ENCODE results near the gene MTHFD1. TPM values are rescaled to one million over a fixed set of nuclear protein-coding genes. Genes with fewer than 3 reads are reported as not detected.
A peak's percentile ranks its signal among the peaks of the same experiment; 100 is the strongest.

Gene MTHFD1
- polyA plus RNA-seq, 1 donor = 61.9 TPM

GRCh38 chr14:64444984-64445845 is 57.1 kb downstream of the MTHFD1 start:
- no peak overlapping the region for H3K4me3 ChIP-seq (ENCODE audit: low read length)
- peak overlapping the region; percentile 10 for H3K27ac ChIP-seq (ENCODE audit: low read length)
- DNase-seq = no peak
- H3K9me3 ChIP-seq (ENCODE audit: control insufficient read depth, low read depth, low read length) = no peaks in the 10 kb centered on the region
- H3K36me3 ChIP-seq (ENCODE audit: control insufficient read depth, insufficient read depth, low read length) = peaks cover 49% of the 10 kb centered on the region
- H3K4me1 ChIP-seq (ENCODE audit: control insufficient read depth, insufficient read depth, low read length) = no peaks in the 10 kb centered on the region
- WGBS (ENCODE audit: insufficient coverage, low lambda C conversion rate) = 86% methylated on average over 1 of the region's 7 CpGs
- H3K27me3 ChIP-seq (ENCODE audit: control insufficient read depth, insufficient read depth, low read length) = no peaks in the 10 kb centered on the region

GRCh38 chr14:64447876-64448670 is 59.9 kb downstream of the MTHFD1 start:
- Histone ChIP-seq H3K27ac (ENCODE audit: low read length) (no peak overlapping the region), H3K9me3 (ENCODE audit: control insufficient read depth, low read depth, low read length) (no peaks in the 10 kb centered on the region), H3K36me3 (ENCODE audit: control insufficient read depth, insufficient read depth, low read length) (peaks cover 40% of the 10 kb centered on the region), H3K4me1 (ENCODE audit: control insufficient read depth, insufficient read depth, low read length) (no peaks in the 10 kb centered on the region), H3K27me3 (ENCODE audit: control insufficient read depth, insufficient read depth, low read length) (no peaks in the 10 kb centered on the region), H3K4me3 (ENCODE audit: low read length) (no peak overlapping the region)
- WGBS (ENCODE audit: insufficient coverage, low lambda C conversion rate) = 100% methylated on average over 1 of the region's 5 CpGs
- DNase-seq = no peak

- no peaks in the 10 kb centered on the region for H3K9me3 ChIP-seq (ENCODE audit: control insufficient read depth, low read depth, low read length)
- no peaks in the 10 kb centered on the region for H3K27me3 ChIP-seq (ENCODE audit: control insufficient read depth, insufficient read depth, low read length)
- H3K36me3 ChIP-seq (ENCODE audit: control insufficient read depth, insufficient read depth, low read length) = peaks cover 41% of the 10 kb centered on the region
- WGBS (ENCODE audit: insufficient coverage, low lambda C conversion rate) = no CpG with 5 or more reads among the region's 2 CpGs
- no peak overlapping the region for H3K4me3 ChIP-seq (ENCODE audit: low read length)
- no peak for DNase-seq
- H3K4me1 ChIP-seq (ENCODE audit: control insufficient read depth, insufficient read depth, low read length) = no peaks in the 10 kb centered on the region
- no peak overlapping the region for H3K27ac ChIP-seq (ENCODE audit: low read length)
These were observed 62.1 kb downstream of the MTHFD1 start for GRCh38 chr14:64450255-64450654.

- H3K4me1 ChIP-seq (ENCODE audit: control insufficient read depth, insufficient read depth, low read length) = no peaks in the 10 kb centered on the region
- H3K9me3 ChIP-seq (ENCODE audit: control insufficient read depth, low read depth, low read length) = no peaks in the 10 kb centered on the region
- no peak for DNase-seq
- no peak overlapping the region for H3K27ac ChIP-seq (ENCODE audit: low read length)
- WGBS (ENCODE audit: insufficient coverage, low lambda C conversion rate) = no CpG with 5 or more reads among the region's 10 CpGs
- H3K36me3 ChIP-seq (ENCODE audit: control insufficient read depth, insufficient read depth, low read length) = peaks cover 37% of the 10 kb centered on the region
- H3K4me3 ChIP-seq (ENCODE audit: low read length) = no peak overlapping the region
- H3K27me3 ChIP-seq (ENCODE audit: control insufficient read depth, insufficient read depth, low read length) = no peaks in the 10 kb centered on the region
These were observed 66.5 kb downstream of the MTHFD1 start for GRCh38 chr14:64454671-64455070.

- Histone ChIP-seq H3K4me3 (ENCODE audit: low read length) (no peak overlapping the region), H3K27ac (ENCODE audit: low read length) (no peak overlapping the region), H3K9me3 (ENCODE audit: control insufficient read depth, low read depth, low read length) (no peaks in the 10 kb centered on the region), H3K36me3 (ENCODE audit: control insufficient read depth, insufficient read depth, low read length) (peaks cover 20% of the 10 kb centered on the region), H3K27me3 (ENCODE audit: control insufficient read depth, insufficient read depth, low read length) (no peaks in the 10 kb centered on the region), H3K4me1 (ENCODE audit: control insufficient read depth, insufficient read depth, low read length) (peaks cover 5% of the 10 kb centered on the region)
- no CpG with 5 or more reads among the region's 4 CpGs for WGBS (ENCODE audit: insufficient coverage, low lambda C conversion rate)
- DNase-seq = no peak
These were observed 71.4 kb downstream of the MTHFD1 start for GRCh38 chr14:64459405-64460136.

GRCh38 chr14:64461221-64461620 is 73.1 kb downstream of the MTHFD1 start:
- H3K27ac ChIP-seq (ENCODE audit: low read length) = no peak overlapping the region
- H3K9me3 ChIP-seq (ENCODE audit: control insufficient read depth, low read depth, low read length) = no peaks in the 10 kb centered on the region
- H3K27me3 ChIP-seq (ENCODE audit: control insufficient read depth, insufficient read depth, low read length) = no peaks in the 10 kb centered on the region
- H3K36me3 ChIP-seq (ENCODE audit: control insufficient read depth, insufficient read depth, low read length) = peaks cover 8% of the 10 kb centered on the region
- peaks cover 7% of the 10 kb centered on the region for H3K4me1 ChIP-seq (ENCODE audit: control insufficient read depth, insufficient read depth, low read length)
- H3K4me3 ChIP-seq (ENCODE audit: low read length) = no peak overlapping the region
- no peak for DNase-seq
- no CpG with 5 or more reads among the region's 3 CpGs for WGBS (ENCODE audit: insufficient coverage, low lambda C conversion rate)

- H3K4me1 ChIP-seq (ENCODE audit: control insufficient read depth, insufficient read depth, low read length) = peaks cover 13% of the 10 kb centered on the region
- no peaks in the 10 kb centered on the region for H3K27me3 ChIP-seq (ENCODE audit: control insufficient read depth, insufficient read depth, low read length)
- H3K4me3 ChIP-seq (ENCODE audit: low read length) = no peak overlapping the region
- H3K27ac ChIP-seq (ENCODE audit: low read length) = no peak overlapping the region
- WGBS (ENCODE audit: insufficient coverage, low lambda C conversion rate) = no CpG with 5 or more reads among the region's 2 CpGs
- no peaks in the 10 kb centered on the region for H3K9me3 ChIP-seq (ENCODE audit: control insufficient read depth, low read depth, low read length)
- DNase-seq = no peak
- peaks cover 8% of the 10 kb centered on the region for H3K36me3 ChIP-seq (ENCODE audit: control insufficient read depth, insufficient read depth, low read length)
These were observed 75.0 kb downstream of the MTHFD1 start for GRCh38 chr14:64463195-64463594.

GRCh38 chr14:64463873-64464272 is 75.7 kb downstream of the MTHFD1 start:
- DNase-seq = no peak
- Histone ChIP-seq H3K4me1 (ENCODE audit: control insufficient read depth, insufficient read depth, low read length) (peaks cover 15% of the 10 kb centered on the region), H3K36me3 (ENCODE audit: control insufficient read depth, insufficient read depth, low read length) (peaks cover 3% of the 10 kb centered on the region), H3K27me3 (ENCODE audit: control insufficient read depth, insufficient read depth, low read length) (no peaks in the 10 kb centered on the region), H3K4me3 (ENCODE audit: low read length) (no peak overlapping the region), H3K9me3 (ENCODE audit: control insufficient read depth, low read depth, low read length) (no peaks in the 10 kb centered on the region), H3K27ac (ENCODE audit: low read length) (no peak overlapping the region)
- no CpG with 5 or more reads among the region's 6 CpGs for WGBS (ENCODE audit: insufficient coverage, low lambda C conversion rate)

GRCh38 chr14:64464651-64465050 is 76.5 kb downstream of the MTHFD1 start:
- DNase-seq = peak in 1 of 2 donors; percentile 25
- WGBS (ENCODE audit: insufficient coverage, low lambda C conversion rate) = no CpG with 5 or more reads among the region's 6 CpGs
- Histone ChIP-seq H3K36me3 (ENCODE audit: control insufficient read depth, insufficient read depth, low read length) (peaks cover 2% of the 10 kb centered on the region), H3K4me3 (ENCODE audit: low read length) (peak overlapping the region; percentile 64), H3K4me1 (ENCODE audit: control insufficient read depth, insufficient read depth, low read length) (peaks cover 15% of the 10 kb centered on the region), H3K9me3 (ENCODE audit: control insufficient read depth, low read depth, low read length) (no peaks in the 10 kb centered on the region), H3K27ac (ENCODE audit: low read length) (peak overlapping the region; percentile 28), H3K27me3 (ENCODE audit: control insufficient read depth, insufficient read depth, low read length) (no peaks in the 10 kb centered on the region)

GRCh38 chr14:64465191-64465822 is 77.2 kb downstream of the MTHFD1 start, which contains the start of gene AKAP5:
Gene AKAP5, plus strand, starts transcription at chr14:64465499. Its CDS starts 2,896 bp downstream, at chr14:64468395.
- peak within 1 kb of the TSS; percentile 64 for H3K4me3 ChIP-seq (ENCODE audit: low read length)
- H3K27me3 ChIP-seq (ENCODE audit: control insufficient read depth, insufficient read depth, low read length) = no peaks in the 10 kb centered on the region
- no CpG with 5 or more reads among the region's 74 CpGs for WGBS (ENCODE audit: insufficient coverage, low lambda C conversion rate)
- no peaks in the 10 kb centered on the region for H3K36me3 ChIP-seq (ENCODE audit: control insufficient read depth, insufficient read depth, low read length)
- peak within 1 kb of the TSS; percentile 61 for H3K27ac ChIP-seq (ENCODE audit: low read length)
- no peaks in the 10 kb centered on the region for H3K9me3 ChIP-seq (ENCODE audit: control insufficient read depth, low read depth, low read length)
- peak; percentile 34 to 74 for DNase-seq
- peaks cover 15% of the 10 kb centered on the region for H3K4me1 ChIP-seq (ENCODE audit: control insufficient read depth, insufficient read depth, low read length)
